COLO829 (cell line): Measurements from ENCODE around the gene PARVA.
A peak's percentile ranks its signal among the peaks of the same experiment; 100 is the strongest.

Source experiments
- DNase-seq: peaks from one replicate; pipeline ENCODE4 v3.0.0; 2012; ENCODE audit warnings: low spot score

PARVA gene

GRCh38 chr11:12376259-12377081 lies 901 bp upstream of the PARVA start:
- DNase-seq: no peak

DNA sequence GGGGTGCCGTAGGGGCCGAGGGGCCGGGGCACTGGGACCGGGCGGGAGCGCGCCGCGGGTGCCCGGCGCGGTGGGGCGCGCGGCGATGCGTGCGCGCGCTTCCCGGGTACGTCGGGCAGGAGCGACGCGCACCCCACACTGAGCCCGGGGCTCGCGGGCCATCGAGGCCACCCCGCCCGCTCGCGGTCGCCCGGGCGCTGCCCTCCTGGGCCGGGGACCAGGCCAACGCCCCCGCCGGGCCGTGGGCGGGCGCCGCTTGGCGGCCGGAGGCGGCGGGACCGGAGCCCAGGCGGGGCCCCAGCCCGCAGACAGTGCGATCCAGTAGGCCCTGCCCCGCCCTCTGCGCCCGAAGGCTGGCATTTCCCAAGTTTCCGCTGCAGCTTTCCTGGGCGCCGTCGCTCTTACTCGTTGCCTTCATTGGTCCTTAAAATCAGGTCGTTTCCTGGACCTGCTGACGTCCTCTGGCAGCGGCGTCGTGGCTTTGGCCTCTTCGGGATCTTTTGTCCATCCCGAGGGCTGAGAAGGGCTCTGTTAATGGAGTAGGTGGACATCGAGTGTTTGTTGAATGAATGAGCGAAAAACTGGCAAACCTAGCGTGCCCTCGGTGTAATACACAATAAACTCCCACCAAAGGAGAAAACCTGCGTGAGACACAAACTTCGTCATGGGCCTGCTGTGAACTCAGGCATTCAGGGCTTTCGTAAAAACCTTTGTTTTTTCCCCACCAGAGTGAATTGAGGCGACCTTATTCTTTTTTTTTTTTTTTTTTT lies 638 bp downstream of the PARVA start:
- DNase-seq: peak; percentile 38

- no peak for DNase-seq
Observed at GRCh38 chr11:12380565-12381325, 3.4 kb downstream of the PARVA start.

GRCh38 chr11:12381875-12382274 lies 4.5 kb downstream of the PARVA start:
- DNase-seq: no peak

- DNase-seq: no peak
Observed at GRCh38 chr11:12382451-12382850, 5.1 kb downstream of the PARVA start.

DNA sequence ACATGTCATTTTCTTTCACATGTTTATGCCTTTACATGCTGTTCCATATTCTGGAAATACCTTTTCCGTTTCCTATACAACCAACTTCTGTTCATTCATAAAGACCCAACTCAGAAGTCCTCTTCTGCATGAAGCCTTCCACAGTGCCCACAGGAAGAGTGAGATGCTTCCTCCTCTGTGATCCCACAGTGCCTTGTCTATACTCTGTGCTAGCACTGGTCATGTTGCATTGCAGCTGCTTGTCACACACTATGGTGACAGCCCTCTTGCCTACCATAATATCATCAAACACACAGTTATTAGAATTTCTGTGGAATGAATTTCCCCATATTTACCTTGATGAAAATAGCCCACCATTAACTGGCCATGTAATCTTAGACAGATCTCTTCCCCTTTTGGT lies 8.9 kb downstream of the PARVA start:
- no peak for DNase-seq

DNA sequence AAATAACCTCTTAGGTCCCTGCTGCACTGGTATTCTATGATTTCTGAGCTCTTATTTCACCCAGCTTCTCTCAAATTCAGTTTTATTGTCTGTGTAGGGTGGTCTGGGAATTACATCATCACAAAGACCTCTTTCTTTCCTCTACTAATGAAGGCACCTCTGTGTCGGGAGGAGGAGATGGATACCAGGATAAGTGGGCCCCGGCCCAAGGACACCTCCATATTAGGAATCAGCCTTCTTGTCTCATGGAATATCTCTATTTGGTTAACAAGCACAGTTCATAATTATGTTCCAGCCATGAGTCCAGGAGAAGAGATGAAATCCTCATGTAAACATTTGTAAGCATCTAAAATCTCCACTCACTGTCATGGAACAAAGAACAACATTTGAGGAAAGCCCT lies 9.4 kb downstream of the PARVA start:
- no peak for DNase-seq

DNA sequence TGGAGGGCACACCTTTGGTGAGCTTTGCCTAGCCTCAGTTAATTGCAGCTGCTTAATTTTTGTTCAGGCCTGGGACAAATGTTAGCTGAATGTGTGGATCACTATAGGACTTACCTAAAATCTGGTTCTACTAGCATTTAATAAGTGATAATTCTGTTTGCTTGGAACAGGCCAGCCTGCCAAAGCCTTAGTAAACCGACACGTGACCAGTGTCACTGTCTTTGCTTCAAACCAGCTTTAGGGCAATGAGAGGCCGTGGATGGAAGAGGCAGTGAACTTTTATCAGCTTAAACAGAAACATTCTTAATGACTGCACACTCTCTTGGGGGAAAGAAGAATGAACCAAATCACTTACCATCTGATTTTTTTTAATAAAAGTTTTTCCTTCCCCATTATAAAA lies 10.8 kb downstream of the PARVA start:
- no peak for DNase-seq

DNA sequence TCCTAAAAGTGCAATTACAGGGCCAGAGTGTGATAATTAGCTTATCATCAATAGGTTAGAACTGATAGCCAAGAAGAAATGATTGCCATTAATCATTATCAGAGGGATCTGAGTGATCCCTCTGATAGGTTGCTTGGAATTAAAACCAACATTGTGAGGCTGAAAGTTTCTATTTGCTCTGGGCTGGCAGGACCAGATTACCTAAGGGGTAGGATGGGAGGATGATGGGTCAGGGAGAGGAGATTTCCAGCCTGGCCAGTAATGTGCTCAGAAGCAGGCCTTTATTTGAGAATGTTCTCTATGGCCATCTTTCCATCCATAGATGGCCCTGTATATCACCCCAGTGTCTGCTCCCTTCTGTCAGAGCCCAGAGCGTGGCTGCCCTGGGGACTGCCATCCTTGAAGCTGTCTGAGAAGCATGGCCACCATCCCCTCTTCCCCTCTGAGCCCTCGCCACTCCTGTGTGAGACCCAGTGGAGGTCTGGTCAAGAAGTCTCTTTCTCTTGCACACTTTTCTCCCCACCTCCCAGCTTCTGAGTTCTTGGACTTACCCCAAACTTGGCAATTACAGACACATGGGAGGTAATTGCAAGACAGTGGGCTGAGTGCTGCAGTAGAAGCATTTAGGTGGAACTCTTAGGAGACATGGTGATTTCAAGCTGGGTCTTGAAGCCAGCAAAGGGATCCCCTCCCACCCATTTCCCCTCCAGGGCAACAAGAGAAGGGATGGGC lies 11.7 kb downstream of the PARVA start:
- DNase-seq: no peak

GRCh38 chr11:12389676-12390657 lies 12.6 kb downstream of the PARVA start:
- DNase-seq: no peak

GRCh38 chr11:12390687-12391110 lies 13.3 kb downstream of the PARVA start:
- DNase-seq: no peak

GRCh38 chr11:12392672-12393071 lies 15.3 kb downstream of the PARVA start:
- no peak for DNase-seq

DNA sequence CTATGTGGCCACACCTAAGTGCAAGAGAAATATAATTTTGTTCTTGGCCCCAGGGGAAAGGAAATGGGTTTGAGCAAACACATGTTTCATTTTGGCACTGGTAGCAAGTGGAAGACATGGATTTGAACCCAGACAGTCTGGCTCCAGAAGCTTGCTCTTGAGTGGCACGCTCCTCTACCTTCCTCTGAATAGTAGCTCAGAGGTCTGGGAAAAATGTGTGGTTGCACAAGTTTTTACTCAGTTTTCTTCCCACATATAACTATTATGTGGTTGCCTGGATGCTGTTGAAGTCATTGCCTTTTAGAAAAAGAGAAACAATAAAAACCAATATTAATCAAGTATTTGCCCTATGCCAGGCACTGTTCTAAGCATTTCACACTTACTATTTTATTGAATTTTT lies 16.3 kb downstream of the PARVA start:
- no peak for DNase-seq

DNA sequence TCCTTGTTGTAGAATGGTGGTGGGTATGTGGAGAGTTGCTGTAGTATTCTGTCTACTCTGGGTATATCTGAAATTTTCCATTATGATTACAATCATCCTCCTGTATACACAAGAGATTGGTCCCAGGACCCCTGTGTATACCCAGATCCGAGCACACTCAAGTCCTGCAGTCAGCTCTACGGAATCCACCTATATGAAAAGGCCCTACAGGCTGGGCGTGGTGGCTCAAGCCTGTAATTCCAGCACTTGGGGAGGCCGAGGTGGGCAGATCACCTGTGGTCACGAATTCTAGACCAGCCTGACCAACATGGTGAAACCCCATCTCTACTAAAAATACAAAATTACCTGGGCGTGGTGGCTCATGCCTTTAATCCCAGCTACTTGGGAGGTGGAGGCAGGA lies 17.2 kb downstream of the PARVA start:
- DNase-seq: no peak

DNA sequence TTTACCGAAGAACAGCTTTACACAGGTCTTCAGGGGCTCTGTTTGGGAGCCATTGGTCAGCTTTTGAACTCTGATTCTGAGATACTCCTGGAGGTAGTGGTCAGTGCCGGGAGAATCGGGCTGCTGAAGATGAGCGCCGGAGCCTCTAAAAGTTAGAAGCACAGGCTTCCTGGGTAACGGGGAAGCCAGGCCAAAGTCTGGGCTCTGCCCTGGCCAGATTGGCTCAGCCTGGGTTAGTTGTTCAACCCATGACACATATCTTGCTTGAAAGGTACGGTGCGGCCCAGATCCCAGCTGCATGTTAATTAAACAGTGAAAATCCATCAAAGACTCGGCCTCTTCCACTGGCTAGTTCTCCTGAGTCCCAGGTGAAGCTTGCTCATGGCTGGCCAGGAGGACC lies 18.0 kb downstream of the PARVA start:
- DNase-seq: no peak

- no peak for DNase-seq
Observed at GRCh38 chr11:12397931-12398334, 20.6 kb downstream of the PARVA start.

DNA sequence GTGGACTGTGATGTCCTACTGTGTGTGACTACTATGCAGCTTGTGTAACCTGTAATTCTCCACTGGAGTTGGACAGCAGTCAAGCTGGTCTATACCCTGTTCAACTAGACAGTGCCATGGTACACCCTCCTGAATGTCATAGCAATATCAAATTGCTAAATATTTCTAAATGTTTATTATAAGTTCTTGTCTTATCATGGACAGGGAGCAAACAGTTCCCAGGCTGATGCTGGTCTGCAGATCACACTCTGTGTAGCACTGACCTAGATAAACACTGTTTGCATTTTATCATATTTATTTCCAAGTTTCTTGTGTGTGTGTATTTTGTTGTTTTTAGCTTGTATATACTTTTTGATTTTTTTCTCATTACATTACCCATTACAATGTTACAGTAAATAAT lies 22.0 kb downstream of the PARVA start:
- DNase-seq: no peak

DNA sequence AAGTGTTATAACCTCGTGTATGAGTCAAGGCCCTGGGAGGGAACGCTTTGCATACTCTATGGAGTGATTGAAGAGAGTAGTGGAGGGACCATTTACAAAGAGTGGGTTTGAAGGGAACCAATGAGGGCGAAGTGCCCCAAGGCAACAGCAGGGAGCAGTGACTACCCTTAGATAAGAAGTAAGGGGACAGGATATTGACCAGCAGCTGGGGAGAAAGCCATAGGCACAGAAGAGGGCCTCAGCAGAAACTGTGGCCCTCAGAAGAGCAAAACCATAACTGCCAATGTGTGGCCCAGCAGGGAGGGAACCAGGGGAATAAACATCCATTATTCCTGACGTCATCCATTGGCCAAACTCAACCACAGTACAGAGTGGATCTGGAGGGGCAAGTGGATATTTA lies 24.7 kb downstream of the PARVA start:
- DNase-seq: no peak

DNA sequence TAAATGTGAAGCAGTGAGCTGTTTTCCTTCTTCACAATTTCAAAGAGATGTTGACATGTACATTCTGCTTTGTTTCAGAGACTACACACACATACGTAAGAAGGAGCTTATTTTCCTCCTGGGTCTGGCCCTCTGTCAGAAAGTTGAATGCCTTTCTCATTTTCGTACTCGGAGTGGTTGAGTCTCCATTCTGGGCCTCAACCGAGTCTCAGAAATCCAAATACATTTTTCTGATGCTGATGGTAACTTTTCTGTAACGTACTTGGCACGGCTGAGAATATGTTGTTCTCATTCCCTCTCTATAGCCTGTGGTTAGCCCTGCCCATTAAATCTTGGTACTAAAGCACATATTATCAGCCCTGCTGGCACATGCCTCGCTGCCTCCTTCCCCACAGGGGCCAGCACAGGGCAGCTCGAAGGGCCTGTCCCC lies 25.3 kb downstream of the PARVA start:
- no peak for DNase-seq

DNA sequence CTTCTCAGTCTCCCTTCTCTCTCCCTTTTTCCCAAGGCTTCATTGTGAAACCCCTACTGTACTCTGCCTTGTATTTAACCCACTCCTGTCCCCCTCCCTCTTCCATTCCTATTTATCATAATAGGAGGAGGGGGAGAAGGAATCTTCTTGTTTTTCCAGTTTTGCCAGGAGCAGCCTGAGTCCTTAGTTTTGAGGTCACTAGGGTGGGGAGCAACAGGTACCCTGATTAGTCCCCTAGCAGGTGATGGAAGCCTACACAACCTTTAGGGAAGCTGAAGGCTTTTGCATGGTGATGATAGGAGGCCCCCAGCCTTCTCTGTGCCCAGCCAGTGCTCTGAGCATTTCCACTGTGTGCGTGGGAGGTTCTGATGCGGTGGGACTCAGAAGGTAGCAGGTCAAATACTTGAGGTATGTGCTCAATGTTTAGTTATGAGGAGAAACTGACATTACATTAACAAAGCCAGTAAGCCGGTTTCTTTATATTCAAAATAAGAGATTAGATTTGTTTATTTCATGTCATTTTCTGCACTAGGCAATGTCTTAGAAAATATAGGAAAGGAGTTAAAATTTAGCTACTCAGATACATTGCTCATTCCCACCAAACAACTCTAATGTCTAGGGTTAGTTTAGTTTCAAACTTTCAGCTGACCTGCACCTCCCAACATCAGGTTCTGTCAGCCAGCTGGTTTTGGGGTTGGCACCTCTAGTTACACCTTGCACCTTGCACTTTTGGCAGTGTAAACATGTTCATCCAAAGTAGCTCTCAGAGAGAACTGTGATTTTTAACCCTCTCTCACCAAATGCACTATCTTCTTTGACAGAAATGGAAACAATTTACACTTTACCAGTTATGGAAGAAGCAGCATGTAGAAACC lies 26.0 kb downstream of the PARVA start:
- no peak for DNase-seq
